ENCODE data around the gene LIN52.
A peak's percentile ranks its signal among the peaks of the same experiment; 100 is the strongest.

The LIN52 gene

DNA sequence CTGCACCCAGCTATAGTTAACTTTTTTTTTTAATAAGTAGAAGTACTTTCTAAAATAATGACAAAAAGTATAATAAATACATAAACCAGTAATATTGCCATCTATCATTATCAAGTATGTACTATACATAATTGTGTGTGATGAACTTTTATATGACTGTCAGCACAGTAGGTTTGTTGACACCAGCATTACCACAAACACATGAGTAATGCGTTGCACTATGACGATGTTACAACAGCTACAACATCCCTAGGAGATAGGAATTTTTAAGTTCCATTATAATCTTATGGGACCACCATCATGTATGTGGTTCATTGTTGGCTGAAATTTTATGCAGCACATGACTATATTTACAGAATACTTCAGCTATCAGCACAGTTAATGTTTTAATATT lies 91.6 kb downstream of the LIN52 start:
- no peak overlapping the region for H3K4me3 ChIP-seq (ENCODE audit: low read depth, low read length)
- peak; percentile 58 for DNase-seq (ENCODE audit: low read depth)

GRCh38 chr14:74179856-74180255 lies 95.1 kb downstream of the LIN52 start:
- no peak for DNase-seq (ENCODE audit: low read depth)
- no peak overlapping the region for H3K4me3 ChIP-seq (ENCODE audit: low read depth, low read length)
- TF ChIP-seq, protein P1, sequence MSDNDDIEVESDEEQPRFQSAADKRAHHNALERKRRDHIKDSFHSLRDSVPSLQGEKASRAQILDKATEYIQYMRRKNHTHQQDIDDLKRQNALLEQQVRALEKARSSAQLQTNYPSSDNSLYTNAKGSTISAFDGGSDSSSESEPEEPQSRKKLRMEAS (IDR thresholded peaks at IDR 0.05; ENCODE audit: low read depth, low read length) = no peak
- TF ChIP-seq, protein P2, sequence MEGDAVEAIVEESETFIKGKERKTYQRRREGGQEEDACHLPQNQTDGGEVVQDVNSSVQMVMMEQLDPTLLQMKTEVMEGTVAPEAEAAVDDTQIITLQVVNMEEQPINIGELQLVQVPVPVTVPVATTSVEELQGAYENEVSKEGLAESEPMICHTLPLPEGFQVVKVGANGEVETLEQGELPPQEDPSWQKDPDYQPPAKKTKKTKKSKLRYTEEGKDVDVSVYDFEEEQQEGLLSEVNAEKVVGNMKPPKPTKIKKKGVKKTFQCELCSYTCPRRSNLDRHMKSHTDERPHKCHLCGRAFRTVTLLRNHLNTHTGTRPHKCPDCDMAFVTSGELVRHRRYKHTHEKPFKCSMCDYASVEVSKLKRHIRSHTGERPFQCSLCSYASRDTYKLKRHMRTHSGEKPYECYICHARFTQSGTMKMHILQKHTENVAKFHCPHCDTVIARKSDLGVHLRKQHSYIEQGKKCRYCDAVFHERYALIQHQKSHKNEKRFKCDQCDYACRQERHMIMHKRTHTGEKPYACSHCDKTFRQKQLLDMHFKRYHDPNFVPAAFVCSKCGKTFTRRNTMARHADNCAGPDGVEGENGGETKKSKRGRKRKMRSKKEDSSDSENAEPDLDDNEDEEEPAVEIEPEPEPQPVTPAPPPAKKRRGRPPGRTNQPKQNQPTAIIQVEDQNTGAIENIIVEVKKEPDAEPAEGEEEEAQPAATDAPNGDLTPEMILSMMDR (IDR thresholded peaks at IDR 0.05; ENCODE audit: low read depth, low read length) = no peak
- TF ChIP-seq POLR2A (IDR thresholded peaks at IDR 0.05; ENCODE audit: extremely low read depth, insufficient read length) = no peak
- TF ChIP-seq MYC (IDR thresholded peaks at IDR 0.05; ENCODE audit: low read depth, low read length) = no peak

More for the DNA sequence above, 91.6 kb downstream of the LIN52 start:
- TF ChIP-seq, protein P2 (IDR thresholded peaks at IDR 0.05; ENCODE audit: low read depth, low read length) = no peak
- TF ChIP-seq, protein P1 (IDR thresholded peaks at IDR 0.05; ENCODE audit: low read depth, low read length) = no peak
- TF ChIP-seq POLR2A (IDR thresholded peaks at IDR 0.05; ENCODE audit: extremely low read depth, insufficient read length) (no peak), MYC (IDR thresholded peaks at IDR 0.05; ENCODE audit: low read depth, low read length) (no peak)

GRCh38 chr14:74190927-74191575 lies 106.3 kb downstream of the LIN52 start:
- no peak for DNase-seq (ENCODE audit: low read depth)

DNA sequence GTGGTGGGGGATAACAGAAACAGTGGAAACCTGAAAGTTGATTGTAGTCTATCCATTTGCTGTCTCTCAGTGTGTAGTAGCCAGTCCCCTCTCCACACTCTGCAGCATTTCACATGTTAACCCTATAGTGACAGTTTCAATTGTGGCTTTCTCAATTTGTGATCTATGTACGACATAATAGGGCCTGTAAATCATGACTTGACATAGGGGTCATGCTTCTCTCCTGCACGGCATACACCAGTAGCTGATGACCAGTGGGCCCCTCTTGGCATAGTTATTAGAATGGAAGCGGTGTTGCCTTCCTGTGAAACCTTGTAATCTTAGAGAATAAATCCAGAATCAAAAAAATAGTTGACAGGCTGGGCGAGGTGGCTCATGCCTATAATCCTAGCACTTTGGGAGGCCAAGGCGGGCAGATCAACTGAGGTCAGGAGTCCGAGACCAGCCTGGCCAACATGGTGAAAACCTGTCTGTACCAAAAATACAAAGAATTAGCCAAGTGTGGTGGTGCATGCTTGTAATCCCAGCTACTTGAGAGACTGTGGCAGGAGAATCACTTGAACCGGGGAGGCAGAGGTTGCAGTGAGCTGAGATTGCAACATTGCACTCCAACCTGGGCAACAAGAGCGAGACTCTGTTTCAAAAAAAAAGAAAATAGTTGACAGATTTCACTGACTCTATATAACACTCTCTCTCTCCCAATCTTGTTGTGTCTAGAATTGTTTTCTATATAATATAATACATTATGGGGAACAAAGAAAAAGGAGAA lies 109.9 kb downstream of the LIN52 start:
- DNase-seq (ENCODE audit: low read depth) = no peak
- H3K4me3 ChIP-seq (ENCODE audit: low read depth, low read length) = no peak overlapping the region
- TF ChIP-seq, protein P2 (IDR thresholded peaks at IDR 0.05; ENCODE audit: low read depth, low read length) = no peak
- TF ChIP-seq POLR2A (IDR thresholded peaks at IDR 0.05; ENCODE audit: extremely low read depth, insufficient read length) = no peak
- TF ChIP-seq, protein P1 (IDR thresholded peaks at IDR 0.05; ENCODE audit: low read depth, low read length) = no peak

More at GRCh38 chr14:74190927-74191575, 106.3 kb downstream of the LIN52 start:
- H3K4me3 ChIP-seq (ENCODE audit: low read depth, low read length) = no peak overlapping the region
- TF ChIP-seq, protein P2 (IDR thresholded peaks at IDR 0.05; ENCODE audit: low read depth, low read length) = no peak
- no peak for TF ChIP-seq POLR2A (IDR thresholded peaks at IDR 0.05; ENCODE audit: extremely low read depth, insufficient read length)
- TF ChIP-seq, protein P1 (IDR thresholded peaks at IDR 0.05; ENCODE audit: low read depth, low read length) = no peak
- TF ChIP-seq MYC (IDR thresholded peaks at IDR 0.05; ENCODE audit: low read depth, low read length) = no peak

- TF ChIP-seq MYC (IDR thresholded peaks at IDR 0.05; ENCODE audit: low read depth, low read length) = no peak
- TF ChIP-seq, protein P2 (IDR thresholded peaks at IDR 0.05; ENCODE audit: low read depth, low read length) = no peak
- no peak for TF ChIP-seq POLR2A (IDR thresholded peaks at IDR 0.05; ENCODE audit: extremely low read depth, insufficient read length)
- TF ChIP-seq, protein P1 (IDR thresholded peaks at IDR 0.05; ENCODE audit: low read depth, low read length) = no peak
- no peak for DNase-seq (ENCODE audit: low read depth)
- H3K4me3 ChIP-seq (ENCODE audit: low read depth, low read length) = no peak overlapping the region
Observed at GRCh38 chr14:74195623-74196022, 110.9 kb downstream of the LIN52 start.

Measured in NB4 (cell line).